Neutrophil (primary cell): ENCODE measurements around the gene S100P.

Experiments used
- H3K27ac ChIP-seq: fragments of 200-600 bp; sonication (generic); 2 replicates; pipeline ENCODE4 v1.5.1; 2016; ENCODE audit warnings: mild to moderate bottlenecking, moderate library complexity
- H3K27me3 ChIP-seq: fragments of 200-600 bp; sonication (generic); 2 replicates; pipeline ENCODE4 v1.6.0; 2016; ENCODE audit warnings: mild to moderate bottlenecking
- H3K36me3 ChIP-seq: fragments of 200-600 bp; sonication (generic); 2 replicates; pipeline ENCODE4 v1.5.1; 2017
- H3K4me1 ChIP-seq, 2 experiments: fragments of 200-600 bp in 1 of 2; sonication (generic) in 1 of 2; 1 replicate in 1 of 2; 2 replicates in 1 of 2; pipeline versions ENCODE4 v1.5.1 to v1.6.1; 2013 to 2016; ENCODE audit warnings: low read depth in 1 of 2, low read length in 1 of 2, mild to moderate bottlenecking in 1 of 2, moderate library complexity in 1 of 2; ENCODE audit not compliant: control insufficient read depth in 1 of 2, insufficient read depth in 1 of 2
- H3K4me3 ChIP-seq, 2 experiments: fragments of 200-600 bp in 1 of 2; sonication (generic) in 1 of 2; 1 replicate in 1 of 2; 2 replicates in 1 of 2; pipeline ENCODE4 v1.5.1; 2013 to 2016; ENCODE audit warnings: low read depth in 1 of 2, low read length in 1 of 2, mild to moderate bottlenecking in 1 of 2, moderate library complexity in 1 of 2
- H3K9me3 ChIP-seq: fragments of 200-600 bp; sonication (generic); 2 replicates; pipeline ENCODE4 v1.5.1; 2016
- CTCF ChIP-seq: fragments of 200-600 bp; sonication (generic); IDR thresholded peaks from 2 replicates; pipeline ENCODE4 v1.5.1; 2016; ENCODE audit warnings: antibody characterized with exemption

S100P gene

GRCh38 chr4:6740347-6740746 is 46.7 kb downstream of the S100P start:
- H3K27me3 ChIP-seq, result peaks cover 14% of the 10 kb centered on the region
- H3K27ac ChIP-seq, result no peak overlapping the region
- no peaks in the 10 kb centered on the region for H3K9me3 ChIP-seq
- no peak overlapping the region for H3K4me3 ChIP-seq
- H3K4me1 ChIP-seq, result no peaks in the 10 kb centered on the region
- H3K36me3 ChIP-seq, result no peaks in the 10 kb centered on the region
- no peak for TF ChIP-seq CTCF

DNA sequence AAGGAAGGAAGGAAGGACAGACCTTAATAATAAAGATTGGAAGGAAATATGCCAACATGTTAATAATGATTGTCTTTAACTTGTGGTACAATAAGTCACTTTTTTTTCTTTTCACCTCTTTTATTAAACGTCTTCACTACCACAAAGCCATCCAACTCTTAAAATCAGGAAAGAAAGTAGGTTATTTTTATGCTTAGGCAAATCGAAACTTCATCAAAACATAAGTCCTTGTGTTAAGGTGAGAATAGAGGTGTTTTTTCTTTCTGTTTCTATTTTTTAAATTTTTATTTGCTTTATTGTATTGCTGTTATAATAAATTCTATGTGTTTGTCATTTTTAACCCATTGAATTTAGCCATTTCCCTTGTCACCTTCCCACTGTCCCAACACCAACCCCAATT is 48.8 kb downstream of the S100P start:
- no peaks in the 10 kb centered on the region for H3K9me3 ChIP-seq
- no peak for TF ChIP-seq CTCF
- no peak overlapping the region for H3K4me3 ChIP-seq

GRCh38 chr4:6742989-6743388 is 49.3 kb downstream of the S100P start:
- peaks cover 14% of the 10 kb centered on the region for H3K27me3 ChIP-seq
- TF ChIP-seq CTCF, result no peak

More for the DNA sequence above, 48.8 kb downstream of the S100P start:
- H3K27ac ChIP-seq, result no peak overlapping the region
- H3K27me3 ChIP-seq, result peaks cover 14% of the 10 kb centered on the region
- no peaks in the 10 kb centered on the region for H3K4me1 ChIP-seq
- H3K36me3 ChIP-seq, result no peaks in the 10 kb centered on the region

More at GRCh38 chr4:6742989-6743388, 49.3 kb downstream of the S100P start:
- no peak overlapping the region for H3K4me3 ChIP-seq
- H3K9me3 ChIP-seq, result no peaks in the 10 kb centered on the region
- H3K36me3 ChIP-seq, result no peaks in the 10 kb centered on the region
- H3K4me1 ChIP-seq, result no peaks in the 10 kb centered on the region
- no peak overlapping the region for H3K27ac ChIP-seq
